HG02981 (cell line): ENCODE results near the gene FIBP.
"Not testable (repeated sequence)": the region's sequence is repeated elsewhere in the genome, so short reads cannot be mapped to it uniquely, and the experiment has no call there.

Source experiments
- ATAC-seq: cut with Tn5 transposase; IDR thresholded peaks from one replicate; pipeline ENCODE4 v1.9.1; 2021; ENCODE audit warnings: mild to moderate bottlenecking, moderate library complexity; ENCODE audit not compliant: unreplicated experiment

The FIBP gene

GRCh38 chr11:65849366-65849765 lies 38.9 kb downstream of the FIBP start:
- ATAC-seq: no peak

GRCh38 chr11:65848693-65849092 lies 39.6 kb downstream of the FIBP start:
- ATAC-seq: not testable (repeated sequence)

GRCh38 chr11:65847746-65848145 lies 40.5 kb downstream of the FIBP start:
- ATAC-seq: no peak

- no peak for ATAC-seq
These were observed 43.9 kb downstream of the FIBP start for GRCh38 chr11:65844231-65844872.

- no peak for ATAC-seq
These were observed 44.5 kb downstream of the FIBP start for GRCh38 chr11:65843811-65844210.

- no peak for ATAC-seq
These were observed 46.1 kb downstream of the FIBP start for GRCh38 chr11:65842144-65842543.

GRCh38 chr11:65834202-65834601 lies 54.1 kb downstream of the FIBP start:
- ATAC-seq: no peak
